ENCODE data around the gene GPC3. TPM values are rescaled to one million over a fixed set of nuclear protein-coding genes. Genes with fewer than 3 reads are reported as not detected.

GPC3 gene
- total RNA-seq, 2 donors from 2014 or later = 16.9 to 22.7 TPM

- H3K36me3 ChIP-seq (replicated peaks in 1 of 2; ENCODE audit: insufficient read depth in 1 of 2, low read depth in 2 of 2) = no peaks in the 10 kb centered on the region
- H3K4me3 ChIP-seq = no peak overlapping the region
- H3K9me3 ChIP-seq = no peaks in the 10 kb centered on the region
- intact Hi-C loops (cut with DNase I) = no loop called here
- H3K27ac ChIP-seq = peak overlapping the region in 3 of 4 donors; percentile 47 to 80 (median 77)
- H3K4me1 ChIP-seq = peaks cover 43% of the 10 kb centered on the region
- no peaks in the 10 kb centered on the region for H3K27me3 ChIP-seq
- DNase-seq (no peak), ATAC-seq (no peak)
- TF ChIP-seq CTCF (IDR thresholded peaks at IDR 0.05) (no peak), POLR2A (IDR thresholded peaks at IDR 0.05) (no peak)
- 70 to 81% methylated on average over 5 to 6 of the region's 6 CpGs for WGBS, 2 donors
Observed at GRCh38 chrX:133677123-133678063, 308.0 kb downstream of the GPC3 start.

- peak; percentile 70 for ATAC-seq
- TF ChIP-seq POLR2A (IDR thresholded peaks at IDR 0.05) (no peak), CTCF (IDR thresholded peaks at IDR 0.05) (no peak)
- H3K9me3 ChIP-seq = no peaks in the 10 kb centered on the region
- DNase-seq = peak; percentile 18 to 56 (median 40)
- H3K4me3 ChIP-seq = no peak overlapping the region
- peak overlapping the region; percentile 26 to 80 (median 64) for H3K27ac ChIP-seq
- H3K4me1 ChIP-seq = peaks cover 43% of the 10 kb centered on the region
- WGBS, 2 donors = 60% methylated on average over 1 of the region's 1 CpG; no CpG with 5 or more reads in 1 of the 2 donors
- H3K27me3 ChIP-seq = no peaks in the 10 kb centered on the region
- intact Hi-C loops (cut with DNase I) = no loop called here
- no peaks in the 10 kb centered on the region for H3K36me3 ChIP-seq (replicated peaks in 1 of 2; ENCODE audit: insufficient read depth in 1 of 2, low read depth in 2 of 2)
Observed at GRCh38 chrX:133676344-133677122, 308.9 kb downstream of the GPC3 start.

- Histone ChIP-seq H3K27me3 (no peaks in the 10 kb centered on the region), H3K27ac (peak overlapping the region; percentile 50 to 80 (median 67)), H3K4me3 (no peak overlapping the region), H3K9me3 (no peaks in the 10 kb centered on the region), H3K36me3 (replicated peaks in 1 of 2; ENCODE audit: insufficient read depth in 1 of 2, low read depth in 2 of 2) (no peaks in the 10 kb centered on the region), H3K4me1 (peaks cover 43% of the 10 kb centered on the region)
- TF ChIP-seq POLR2A (IDR thresholded peaks at IDR 0.05) (no peak), CTCF (IDR thresholded peaks at IDR 0.05) (peak in 1 of 7 experiments; percentile 34)
- DNase-seq = peak; percentile 22 to 66 (median 44)
- 30 to 36% methylated on average over 6 of the region's 6 CpGs for WGBS, 2 donors
- intact Hi-C loops (cut with DNase I) = no loop called here
- peak; percentile 79 for ATAC-seq
Observed at GRCh38 chrX:133674726-133675470, 310.5 kb downstream of the GPC3 start.

- intact Hi-C loops (cut with DNase I) = no loop called here
- H3K9me3 ChIP-seq = no peaks in the 10 kb centered on the region
- peak in 2 of 4 donors; percentile 15 to 41 for DNase-seq
- H3K27me3 ChIP-seq = no peaks in the 10 kb centered on the region
- WGBS, 2 donors = 0 to 1% methylated on average over 4 of the region's 4 CpGs
- H3K27ac ChIP-seq = no peak overlapping the region
- no peak overlapping the region for H3K4me3 ChIP-seq
- ATAC-seq = no peak
- TF ChIP-seq POLR2A (IDR thresholded peaks at IDR 0.05) = no peak
- TF ChIP-seq CTCF (IDR thresholded peaks at IDR 0.05) = peak; percentile 48 to 89 (median 71)
- H3K4me1 ChIP-seq = peaks cover 20% of the 10 kb centered on the region
- no peaks in the 10 kb centered on the region for H3K36me3 ChIP-seq (replicated peaks in 1 of 2; ENCODE audit: insufficient read depth in 1 of 2, low read depth in 2 of 2)
Observed at GRCh38 chrX:133670383-133670782, 315.0 kb downstream of the GPC3 start.
